H1 (cell line): ENCODE measurements around the gene EPS8. TPM values are rescaled to one million over a fixed set of nuclear protein-coding genes. Genes with fewer than 3 reads are reported as not detected.

Source experiments
- CTCF ChIA-PET: fragments of 300-600 bp; sonication (Branson Sonifier 250); formaldehyde crosslinking; loops from one replicate; lab custom pipeline; 2021; ENCODE audit not compliant: partially characterized antibody; lab: Charles Lee
- POLR2A ChIA-PET: fragments of 300-600 bp; sonication (Branson Sonifier 250); formaldehyde crosslinking; loops from one replicate; lab custom pipeline; 2021; ENCODE audit warnings: inconsistent platforms; ENCODE audit not compliant: partially characterized antibody; lab: Charles Lee
- DNase-seq, 2 experiments: peaks; one replicate each; pipeline versions ENCODE4 v3.0.0 to v3.0.0-alpha.2; 2010 to 2022; ENCODE audit warnings: low spot score in 2 of 2, low read depth in 1 of 2, mixed read lengths in 1 of 2
- FAIRE-seq: peaks from 2 replicates; lab custom pipeline; 2011; peaks lifted over from hg19 to GRCh38; lab: Jason Lieb, UNC
- H2AFZ ChIP-seq: 2 replicates; pipeline ENCODE4 v1.8.1; 2012; ENCODE audit warnings: low read length, inconsistent platforms
- H2AK5ac ChIP-seq: 2 replicates; pipeline ENCODE4 v1.6.1; 2013; ENCODE audit warnings: low read depth, low read length
- H2BK120ac ChIP-seq: replicated peaks from 2 replicates; pipeline ENCODE3; 2013; ENCODE audit warnings: low read depth, low read length, inconsistent platforms
- H2BK12ac ChIP-seq: 2 replicates; pipeline ENCODE4 v1.6.1; 2013; ENCODE audit warnings: low read depth, low read length
- H2BK15ac ChIP-seq: 2 replicates; pipeline ENCODE4 v1.6.1; 2013; ENCODE audit warnings: low read length
- H2BK20ac ChIP-seq: 2 replicates; pipeline ENCODE4 v1.6.1; 2013; ENCODE audit warnings: low read length
- H2BK5ac ChIP-seq: 2 replicates; pipeline ENCODE4 v1.6.1; 2013; ENCODE audit warnings: low read depth, low read length
- H3K14ac ChIP-seq: 2 replicates; pipeline ENCODE4 v1.6.1; 2013; ENCODE audit warnings: inconsistent platforms; ENCODE audit not compliant: insufficient read length
- H3K18ac ChIP-seq: 2 replicates; pipeline ENCODE4 v1.6.1; 2013; ENCODE audit warnings: low read length; ENCODE audit errors: extremely low read depth
- H3K23ac ChIP-seq: 2 replicates; pipeline ENCODE4 v1.6.1; 2013; ENCODE audit warnings: inconsistent platforms; ENCODE audit not compliant: insufficient read length
- H3K23me2 ChIP-seq: 2 replicates; pipeline ENCODE4 v1.6.1; 2013; ENCODE audit warnings: low read depth, low read length
- H3K27ac ChIP-seq: 2 replicates; pipeline ENCODE4 v1.6.1; 2011; ENCODE audit warnings: low read depth, low read length, inconsistent platforms
- H3K27me3 ChIP-seq, 4 experiments: replicated peaks in 1 of 4; 1 replicate in 1 of 4; 2 replicates in 3 of 4; pipeline versions ENCODE4 v1.6.1 to v1.8.1; 2011 to 2013; ENCODE audit warnings: low read length in 3 of 4, mild to moderate bottlenecking in 3 of 4, inconsistent platforms in 2 of 4, mixed read lengths in 2 of 4, moderate library complexity in 1 of 4; ENCODE audit not compliant: control insufficient read depth in 3 of 4, insufficient read depth in 3 of 4; ENCODE audit errors: extremely low read depth in 1 of 4
- H3K36me3 ChIP-seq, 4 experiments: 2 replicates each; pipeline versions ENCODE4 v1.6.1 to v1.8.1; 2011 to 2013; ENCODE audit warnings: mild to moderate bottlenecking in 4 of 4, low read length in 3 of 4, moderate library complexity in 2 of 4, control low read depth in 1 of 4, inconsistent platforms in 1 of 4; ENCODE audit not compliant: insufficient read depth in 4 of 4, control insufficient read depth in 2 of 4
- H3K4ac ChIP-seq: replicated peaks from 2 replicates; pipeline ENCODE3; 2013; ENCODE audit warnings: low read length, low read depth, mixed read lengths, inconsistent platforms; ENCODE audit not compliant: insufficient read length
- H3K4me1 ChIP-seq, 4 experiments: replicated peaks in 1 of 4; 1 replicate in 1 of 4; 2 replicates in 3 of 4; pipeline versions ENCODE4 v1.6.1 to v1.8.1; 2011 to 2013; ENCODE audit warnings: low read length in 3 of 4, inconsistent platforms in 2 of 4, mixed read lengths in 1 of 4; ENCODE audit not compliant: insufficient read depth in 4 of 4, control insufficient read depth in 3 of 4
- H3K4me2 ChIP-seq, 2 experiments: 2 replicates each; pipeline versions ENCODE4 v1.6.1 to v1.8.1; 2011 to 2013; ENCODE audit warnings: low read depth in 2 of 2, low read length in 2 of 2, control low read depth in 1 of 2, inconsistent platforms in 1 of 2, mild to moderate bottlenecking in 1 of 2; ENCODE audit not compliant: insufficient read depth in 1 of 2
- H3K4me3 ChIP-seq, 4 experiments: fragments of 200-600, 300-600 bp in 1 of 4; sonication (generic), shearing (Covaris generic), sonication (Bioruptor Twin) in 1 of 4; 2 replicates each; pipeline versions ENCODE4 v1.5.1 to v1.8.1; 2011 to 2016; ENCODE audit warnings: low read length in 4 of 4, low read depth in 3 of 4, control low read depth in 2 of 4, inconsistent platforms in 2 of 4, mild to moderate bottlenecking in 2 of 4, mixed read lengths in 1 of 4, moderate library complexity in 1 of 4; ENCODE audit not compliant: insufficient read depth in 2 of 4; ENCODE audit errors: extremely low read depth in 1 of 4
- H3K56ac ChIP-seq: replicated peaks from 2 replicates; pipeline ENCODE3; 2013; ENCODE audit warnings: low read depth, mild to moderate bottlenecking, mixed read lengths, low read length, inconsistent platforms; ENCODE audit not compliant: insufficient read length
- H3K79me1 ChIP-seq: 2 replicates; pipeline ENCODE4 v1.6.1; 2013; ENCODE audit warnings: low read depth, low read length, control low read depth
- H3K79me2 ChIP-seq, 2 experiments: 2 replicates each; pipeline versions ENCODE4 v1.6.1 to v1.8.1; 2012 to 2013; ENCODE audit warnings: low read length in 2 of 2, mild to moderate bottlenecking in 2 of 2, inconsistent platforms in 1 of 2; ENCODE audit not compliant: insufficient read depth in 2 of 2, control insufficient read depth in 1 of 2
- H3K9ac ChIP-seq, 4 experiments: replicated peaks in 1 of 4; 1 replicate in 1 of 4; 2 replicates in 3 of 4; pipeline versions ENCODE4 v1.6.1 to v1.8.1; 2011 to 2013; ENCODE audit warnings: low read depth in 3 of 4, low read length in 3 of 4, control low read depth in 2 of 4, mild to moderate bottlenecking in 2 of 4, moderate library complexity in 2 of 4, inconsistent platforms in 1 of 4; ENCODE audit errors: extremely low read depth in 1 of 4
- H3K9me3 ChIP-seq, 2 experiments: 2 replicates each; pipeline versions ENCODE4 v1.6.1 to v1.8.1; 2012 to 2013; ENCODE audit warnings: mild to moderate bottlenecking in 2 of 2, moderate library complexity in 2 of 2, control low read depth in 1 of 2, inconsistent platforms in 1 of 2, low read depth in 1 of 2, low read length in 1 of 2, mixed read lengths in 1 of 2; ENCODE audit not compliant: insufficient read depth in 2 of 2
- H4K20me1 ChIP-seq, 2 experiments: replicated peaks in 1 of 2; 2 replicates each; pipeline versions ENCODE3 to v1.8.1; 2011 to 2013; ENCODE audit warnings: inconsistent platforms in 2 of 2, low read length in 2 of 2, mild to moderate bottlenecking in 1 of 2; ENCODE audit not compliant: insufficient read depth in 2 of 2, control insufficient read depth in 1 of 2
- H4K5ac ChIP-seq: 2 replicates; pipeline ENCODE4 v1.6.1; 2013; ENCODE audit warnings: low read length, low read depth, mixed read lengths, inconsistent platforms; ENCODE audit not compliant: insufficient read length
- H4K8ac ChIP-seq: 2 replicates; pipeline ENCODE4 v1.8.0; 2013; ENCODE audit warnings: mild to moderate bottlenecking, moderate library complexity, low read length, inconsistent platforms; ENCODE audit not compliant: insufficient read depth; ENCODE audit errors: extremely low read depth
- H4K91ac ChIP-seq: replicated peaks from 2 replicates; pipeline ENCODE3; 2013; ENCODE audit warnings: low read length, mixed read lengths, inconsistent platforms; ENCODE audit not compliant: insufficient read length
- ASH2L ChIP-seq: fragments of 200-600, 300-600 bp; sonication (generic); IDR thresholded peaks from one replicate; pipeline ENCODE4 v1.7.1; 2017; ENCODE audit warnings: low read length
- BRCA1 ChIP-seq: IDR thresholded peaks from 2 replicates; pipeline ENCODE4 v1.6.1; 2012; ENCODE audit warnings: low read depth, low read length, improper control_type of control experiment
- CBX5 ChIP-seq: fragments of 300-800, 300-1000 bp; sonication (generic); IDR thresholded peaks from 2 replicates; pipeline ENCODE4 v1.7.1; 2016; ENCODE audit warnings: antibody characterized with exemption, low read length, low read depth
- CHD1 ChIP-seq: IDR thresholded peaks from 2 replicates; pipeline ENCODE4 v1.6.1; 2012; ENCODE audit warnings: low read depth, low read length, improper control_type of control experiment
- CREB1 ChIP-seq: IDR thresholded peaks from 2 replicates; pipeline ENCODE4 v1.6.1; 2012; ENCODE audit warnings: inconsistent platforms
- CTBP2 ChIP-seq: IDR thresholded peaks from 2 replicates; pipeline ENCODE4 v1.7.0; 2011; ENCODE audit warnings: borderline replicate concordance, mild to moderate bottlenecking, moderate library complexity, mixed read lengths, low read length; ENCODE audit not compliant: insufficient read depth, insufficient read length
- FOSL1 ChIP-seq: IDR thresholded peaks from 2 replicates; pipeline ENCODE4 v1.6.1; 2011; ENCODE audit warnings: mild to moderate bottlenecking, low read depth, low read length, moderate library complexity; ENCODE audit not compliant: insufficient read depth
- JUND ChIP-seq: IDR thresholded peaks from 2 replicates; pipeline ENCODE4 v1.6.1; 2011; ENCODE audit warnings: mild to moderate bottlenecking, improper control_type of control experiment, low read length
- RBBP5 ChIP-seq: IDR thresholded peaks from 2 replicates; pipeline ENCODE4 v1.7.1; 2012; ENCODE audit warnings: low read depth, mild to moderate bottlenecking, inconsistent platforms, low read length, moderate library complexity, borderline replicate concordance
- SIX5 ChIP-seq: IDR thresholded peaks from 2 replicates; pipeline ENCODE4 v1.6.1; 2011; ENCODE audit warnings: mild to moderate bottlenecking, low read depth, low read length
- SUZ12 ChIP-seq: fragments of 200-600 bp; sonication (generic); IDR thresholded peaks from 2 replicates; pipeline ENCODE4 v1.6.1; 2012; ENCODE audit warnings: mild to moderate bottlenecking, inconsistent platforms, low read length, moderate library complexity, mixed read lengths
- TBP ChIP-seq: IDR thresholded peaks from 2 replicates; pipeline ENCODE4 v1.6.1; 2011; ENCODE audit warnings: low read depth, low read length, improper control_type of control experiment
- YY1 ChIP-seq: IDR thresholded peaks from 2 replicates; pipeline ENCODE4 v1.6.1; 2011; ENCODE audit warnings: low read depth, mild to moderate bottlenecking, low read length
- ZNF274 ChIP-seq: IDR thresholded peaks from 2 replicates; pipeline ENCODE4 v1.7.0; 2012; ENCODE audit warnings: low read length, borderline replicate concordance; ENCODE audit errors: extremely low read depth
- WGBS, 2 experiments: shearing (Covaris generic) in 1 of 2; methylation state at CpG; one replicate each; pipeline versions ENCODE4 v1.1.6 to v1.1.7; 2013 to 2015; ENCODE audit warnings: low lambda C conversion rate in 2 of 2, mixed read lengths in 2 of 2, inconsistent platforms in 1 of 2, low coverage in 1 of 2, missing lambda C conversion rate in 1 of 2; ENCODE audit not compliant: insufficient replicate concordance in 2 of 2, insufficient coverage in 1 of 2, insufficient read length in 1 of 2; ENCODE audit errors: extremely low coverage in 1 of 2, missing lambda C conversion rate in 1 of 2; 5-methylcytosine and 5-hydroxymethylcytosine counted together
- polyA plus RNA-seq, 7 experiments: library from polyadenylated mRNA; depleted of rRNA in 3 of 7; stranded (reverse) in 5 of 7; unstranded in 2 of 7; fragments of >200 nt in 5 of 7; fragments of 200-250 nt in 2 of 7; gene quantifications; 1 replicate in 5 of 7; 2 replicates in 1 of 7; 4 replicates in 1 of 7; pipeline versions ENCODE4 v1.2.1 to v1.2.3, GENCODE V29; 2011 to 2013; ENCODE audit warnings: missing spikeins in 2 of 7, mixed read lengths in 2 of 7
- total RNA-seq: library from RNA; stranded (reverse); fragmentation: NEBNext Ultra II Directional; extraction: Animal tissue kit (Norgen Biotek cat#: 25700); gene quantifications from 2 replicates; pipeline ENCODE4 v1.2.1, GENCODE V29; 2021

EPS8 gene
- total and polyA plus RNA-seq, 2 of the 8 experiments (the other 6 are each of a cell fraction or from before 2014, with no cell fraction given): 3.0 to 4.6 TPM

- H3K4me2 ChIP-seq: no peak overlapping the region
- no peak overlapping the region for H3K14ac ChIP-seq
- H4K8ac ChIP-seq: no peak overlapping the region
- H4K5ac ChIP-seq: no peak overlapping the region
- no peak overlapping the region for H2BK12ac ChIP-seq
- H3K18ac ChIP-seq: no peak overlapping the region
- H3K79me1 ChIP-seq: no peaks in the 10 kb centered on the region
- no peak overlapping the region for H3K27ac ChIP-seq
- H3K4ac ChIP-seq: no peak overlapping the region
- H3K23ac ChIP-seq: no peak overlapping the region
- no peak for FAIRE-seq
- H2BK120ac ChIP-seq: no peak overlapping the region
- no peak overlapping the region for H3K4me3 ChIP-seq
- H3K27me3 ChIP-seq: no peaks in the 10 kb centered on the region
- H2BK20ac ChIP-seq: no peak overlapping the region
- H2BK15ac ChIP-seq: no peak overlapping the region
- no peak overlapping the region for H3K56ac ChIP-seq
- 87% methylated on average over 2 of the region's 2 CpGs; no CpG with 5 or more reads in 1 of the 2 experiments for WGBS, 2 experiments
- no peak for DNase-seq
- H3K23me2 ChIP-seq: no peaks in the 10 kb centered on the region
- H3K9ac ChIP-seq: no peak overlapping the region
- no peaks in the 10 kb centered on the region for H3K36me3 ChIP-seq
- POLR2A ChIA-PET: interaction anchor here (1.0 kb wide), 1 partner anchor 19 kb away, joined by 3 read pairs; no protein-coding TSS in a partner anchor
- no peak overlapping the region for H2AK5ac ChIP-seq
- CTCF ChIA-PET: interaction anchor here (0.5 to 1.7 kb wide), 2 partner anchors 14 to 28 kb away, joined by 3 read pairs; no protein-coding TSS in a partner anchor
- H3K79me2 ChIP-seq: no peaks in the 10 kb centered on the region
- H3K9me3 ChIP-seq: no peaks in the 10 kb centered on the region
- H4K91ac ChIP-seq: no peak overlapping the region
- H2BK5ac ChIP-seq: no peak overlapping the region
- no peaks in the 10 kb centered on the region for H4K20me1 ChIP-seq
- no peak overlapping the region for H2AFZ ChIP-seq
- no peaks in the 10 kb centered on the region for H3K4me1 ChIP-seq
- TF ChIP-seq SIX5: no peak
- TF ChIP-seq CREB1: no peak
- TF ChIP-seq CHD1: no peak
- no peak for TF ChIP-seq JUND
- TF ChIP-seq ASH2L: no peak
- no peak for TF ChIP-seq CBX5
- TF ChIP-seq FOSL1: no peak
- TF ChIP-seq YY1: no peak
- TF ChIP-seq RBBP5: no peak
- no peak for TF ChIP-seq TBP
- TF ChIP-seq ZNF274: no peak
- TF ChIP-seq SUZ12: no peak
- no peak for TF ChIP-seq BRCA1
- TF ChIP-seq CTBP2: no peak
Measured at GRCh38 chr12:15726027-15726877, 62.9 kb downstream of the EPS8 start.
